ENCODE measurements around the gene MTMR10.
A peak's percentile ranks its signal among the peaks of the same experiment; 100 is the strongest.

The MTMR10 gene

GRCh38 chr15:30928076-30928475, 63.4 kb downstream of the MTMR10 start:
- no peak for ATAC-seq (ENCODE audit: low read depth)
- Mint-ChIP-seq H3K27me3 (no peaks in the 10 kb centered on the region), H3K27ac (no peak overlapping the region)

GRCh38 chr15:30927148-30927761, 64.2 kb downstream of the MTMR10 start:
- H3K4me1 Mint-ChIP-seq, result peaks cover 2% of the 10 kb centered on the region
- peaks cover 22% of the 10 kb centered on the region for H3K36me3 Mint-ChIP-seq
- DNase-seq (ENCODE audit: low spot score in 2 of 2), result no peak
- H3K27ac Mint-ChIP-seq, result peak overlapping the region; percentile 24
- H3K4me3 Mint-ChIP-seq, result no peak overlapping the region
- ATAC-seq (ENCODE audit: low read depth), result no peak
- H3K27me3 Mint-ChIP-seq, result no peaks in the 10 kb centered on the region
- H3K9me3 Mint-ChIP-seq, result no peaks in the 10 kb centered on the region

More at GRCh38 chr15:30928076-30928475, 63.4 kb downstream of the MTMR10 start:
- Mint-ChIP-seq H3K9me3 (no peaks in the 10 kb centered on the region), H3K4me3 (no peak overlapping the region), H3K4me1 (peaks cover 4% of the 10 kb centered on the region), H3K36me3 (peaks cover 20% of the 10 kb centered on the region)
- no peak for DNase-seq (ENCODE audit: low spot score in 2 of 2)

- DNase-seq (ENCODE audit: low spot score in 2 of 2) (no peak), ATAC-seq (ENCODE audit: low read depth) (no peak)
- Mint-ChIP-seq H3K36me3 (peaks cover 21% of the 10 kb centered on the region), H3K4me1 (peaks cover 2% of the 10 kb centered on the region), H3K27ac (no peak overlapping the region), H3K4me3 (no peak overlapping the region), H3K27me3 (no peaks in the 10 kb centered on the region), H3K9me3 (no peaks in the 10 kb centered on the region)
Measured at GRCh38 chr15:30926161-30926560, 65.3 kb downstream of the MTMR10 start.

GRCh38 chr15:30925686-30926085, 65.7 kb downstream of the MTMR10 start:
- Mint-ChIP-seq H3K27ac (no peak overlapping the region), H3K9me3 (no peaks in the 10 kb centered on the region)
- no peak for ATAC-seq (ENCODE audit: low read depth)

GRCh38 chr15:30924353-30924752, 67.1 kb downstream of the MTMR10 start:
- Mint-ChIP-seq H3K4me3 (no peak overlapping the region), H3K27me3 (no peaks in the 10 kb centered on the region), H3K36me3 (peaks cover 25% of the 10 kb centered on the region), H3K9me3 (no peaks in the 10 kb centered on the region), H3K27ac (no peak overlapping the region), H3K4me1 (peaks cover 4% of the 10 kb centered on the region)
- ATAC-seq (ENCODE audit: low read depth) (no peak), DNase-seq (ENCODE audit: low spot score in 2 of 2) (no peak)

More at GRCh38 chr15:30925686-30926085, 65.7 kb downstream of the MTMR10 start:
- Mint-ChIP-seq H3K36me3 (peaks cover 24% of the 10 kb centered on the region), H3K27me3 (no peaks in the 10 kb centered on the region), H3K4me3 (no peak overlapping the region), H3K4me1 (peaks cover 2% of the 10 kb centered on the region)
- no peak for DNase-seq (ENCODE audit: low spot score in 2 of 2)

- DNase-seq (ENCODE audit: low spot score in 2 of 2), result no peak
- no peaks in the 10 kb centered on the region for H3K9me3 Mint-ChIP-seq
- H3K27me3 Mint-ChIP-seq, result no peaks in the 10 kb centered on the region
- peaks cover 26% of the 10 kb centered on the region for H3K36me3 Mint-ChIP-seq
- peaks cover 4% of the 10 kb centered on the region for H3K4me1 Mint-ChIP-seq
- no peak for ATAC-seq (ENCODE audit: low read depth)
- H3K4me3 Mint-ChIP-seq, result no peak overlapping the region
- H3K27ac Mint-ChIP-seq, result no peak overlapping the region
Measured at GRCh38 chr15:30923429-30923828, 68.0 kb downstream of the MTMR10 start.

- Mint-ChIP-seq H3K27me3 (no peaks in the 10 kb centered on the region), H3K4me1 (peaks cover 4% of the 10 kb centered on the region), H3K4me3 (no peak overlapping the region), H3K36me3 (peaks cover 29% of the 10 kb centered on the region), H3K27ac (no peak overlapping the region), H3K9me3 (no peaks in the 10 kb centered on the region)
- DNase-seq (ENCODE audit: low spot score in 2 of 2) (no peak), ATAC-seq (ENCODE audit: low read depth) (no peak)
Measured at GRCh38 chr15:30922480-30923311, 68.7 kb downstream of the MTMR10 start.

- H3K36me3 Mint-ChIP-seq, result peaks cover 30% of the 10 kb centered on the region
- H3K9me3 Mint-ChIP-seq, result no peaks in the 10 kb centered on the region
Measured at GRCh38 chr15:30921781-30922479, 69.5 kb downstream of the MTMR10 start.

GRCh38 chr15:30921106-30921505, 70.3 kb downstream of the MTMR10 start:
- H3K27ac Mint-ChIP-seq, result peak overlapping the region; percentile 50
- H3K9me3 Mint-ChIP-seq, result no peaks in the 10 kb centered on the region
- DNase-seq (ENCODE audit: low spot score in 2 of 2) (no peak), ATAC-seq (ENCODE audit: low read depth) (no peak)
- H3K27me3 Mint-ChIP-seq, result no peaks in the 10 kb centered on the region
- no peak overlapping the region for H3K4me3 Mint-ChIP-seq
- H3K36me3 Mint-ChIP-seq, result peaks cover 28% of the 10 kb centered on the region
- H3K4me1 Mint-ChIP-seq, result peaks cover 11% of the 10 kb centered on the region

More at GRCh38 chr15:30921781-30922479, 69.5 kb downstream of the MTMR10 start:
- no peak for DNase-seq (ENCODE audit: low spot score in 2 of 2)
- peaks cover 7% of the 10 kb centered on the region for H3K4me1 Mint-ChIP-seq
- H3K4me3 Mint-ChIP-seq, result no peak overlapping the region
- H3K27me3 Mint-ChIP-seq, result no peaks in the 10 kb centered on the region
- ATAC-seq (ENCODE audit: low read depth), result no peak
- peak overlapping the region; percentile 50 for H3K27ac Mint-ChIP-seq

GRCh38 chr15:30919877-30920550, 71.4 kb downstream of the MTMR10 start:
- no peak overlapping the region for H3K27ac Mint-ChIP-seq

GRCh38 chr15:30918366-30918765, 73.1 kb downstream of the MTMR10 start:
- DNase-seq (ENCODE audit: low spot score in 2 of 2) (no peak), ATAC-seq (ENCODE audit: low read depth) (no peak)
- H3K36me3 Mint-ChIP-seq, result peaks cover 28% of the 10 kb centered on the region
- H3K4me3 Mint-ChIP-seq, result no peak overlapping the region
- H3K9me3 Mint-ChIP-seq, result no peaks in the 10 kb centered on the region
- H3K4me1 Mint-ChIP-seq, result peaks cover 11% of the 10 kb centered on the region
- no peaks in the 10 kb centered on the region for H3K27me3 Mint-ChIP-seq
- H3K27ac Mint-ChIP-seq, result no peak overlapping the region

More at GRCh38 chr15:30919877-30920550, 71.4 kb downstream of the MTMR10 start:
- no peak for DNase-seq (ENCODE audit: low spot score in 2 of 2)
- ATAC-seq (ENCODE audit: low read depth), result no peak
- Mint-ChIP-seq H3K9me3 (no peaks in the 10 kb centered on the region), H3K4me1 (peaks cover 11% of the 10 kb centered on the region), H3K36me3 (peaks cover 28% of the 10 kb centered on the region), H3K4me3 (no peak overlapping the region), H3K27me3 (no peaks in the 10 kb centered on the region)

- Mint-ChIP-seq H3K4me3 (no peak overlapping the region), H3K4me1 (peaks cover 11% of the 10 kb centered on the region), H3K9me3 (no peaks in the 10 kb centered on the region), H3K27me3 (no peaks in the 10 kb centered on the region), H3K36me3 (peaks cover 28% of the 10 kb centered on the region), H3K27ac (no peak overlapping the region)
- no peak for ATAC-seq (ENCODE audit: low read depth)
- DNase-seq (ENCODE audit: low spot score in 2 of 2), result no peak
Measured at GRCh38 chr15:30917675-30918074, 73.8 kb downstream of the MTMR10 start.

- Mint-ChIP-seq H3K9me3 (no peaks in the 10 kb centered on the region), H3K27me3 (no peaks in the 10 kb centered on the region), H3K36me3 (peaks cover 23% of the 10 kb centered on the region), H3K4me3 (no peak overlapping the region), H3K27ac (peak overlapping the region; percentile 22), H3K4me1 (peaks cover 11% of the 10 kb centered on the region)
- ATAC-seq (ENCODE audit: low read depth) (no peak), DNase-seq (ENCODE audit: low spot score in 2 of 2) (no peak)
Measured at GRCh38 chr15:30917013-30917412, 74.4 kb downstream of the MTMR10 start.

GRCh38 chr15:30913761-30914160, 77.7 kb downstream of the MTMR10 start:
- peaks cover 7% of the 10 kb centered on the region for H3K4me1 Mint-ChIP-seq
- no peaks in the 10 kb centered on the region for H3K9me3 Mint-ChIP-seq
- no peak overlapping the region for H3K4me3 Mint-ChIP-seq
- DNase-seq (ENCODE audit: low spot score in 2 of 2), result no peak
- H3K27ac Mint-ChIP-seq, result no peak overlapping the region
- no peak for ATAC-seq (ENCODE audit: low read depth)
- H3K36me3 Mint-ChIP-seq, result peaks cover 24% of the 10 kb centered on the region
- no peaks in the 10 kb centered on the region for H3K27me3 Mint-ChIP-seq
